GM12891 (cell line): Measurements from ENCODE around the gene DTX3.

Source experiments
- POLR2A ChIP-seq: IDR thresholded peaks from 2 replicates; pipeline ENCODE4 v1.6.1; 2011; ENCODE audit warnings: low read depth, low read length, control low read depth
- POLR2AphosphoS5 ChIP-seq: IDR thresholded peaks from 2 replicates; pipeline ENCODE4 v1.6.1; 2011; ENCODE audit warnings: low read depth, low read length, control low read depth
- POU2F2 ChIP-seq: IDR thresholded peaks from 2 replicates; pipeline ENCODE4 v1.6.1; 2011; ENCODE audit warnings: low read depth, mild to moderate bottlenecking, control low read depth, low read length, moderate library complexity
- SPI1 ChIP-seq: IDR thresholded peaks from 2 replicates; pipeline ENCODE4 v1.6.1; 2011; ENCODE audit warnings: low read depth, low read length, control low read depth
- TAF1 ChIP-seq: IDR thresholded peaks from 2 replicates; pipeline ENCODE4 v1.6.1; 2011; ENCODE audit warnings: low read depth, low read length, control low read depth

- TF ChIP-seq POLR2A (no peak), POLR2AphosphoS5 (no peak), TAF1 (no peak), SPI1 (no peak), POU2F2 (no peak)
These were observed 12.0 kb upstream of the DTX3 start for GRCh38 chr12:57592551-57593165.
